Measurements from ENCODE around the gene AMH. TPM values are rescaled to one million over a fixed set of nuclear protein-coding genes. Genes with fewer than 3 reads are reported as not detected.

The AMH gene
- polyA plus RNA-seq, 2 of the 4 experiments (the other 2 are of a cell fraction): 3.0 to 12.0 TPM

- H3K4me1 ChIP-seq: peaks cover 11% of the 10 kb centered on the region
- POLR2A ChIA-PET: no interaction called here
- TF ChIP-seq HOXB13 (CRISPR knock-in tag; IDR thresholded peaks at IDR 0.05; ENCODE audit: low read depth) (no peak), RAD21 (conservative IDR thresholded peaks at IDR 0.05 in 1 of 2, IDR thresholded peaks at IDR 0.05 in 1 of 2) (no peak), E2F6 (IDR thresholded peaks at IDR 0.05; ENCODE audit: borderline replicate concordance, low read depth) (no peak), JUN (IDR thresholded peaks at IDR 0.05) (no peak)
- CTCF ChIA-PET: no interaction called here
- no peak overlapping the region for H3K27ac ChIP-seq
- DNase-seq (ENCODE audit: low read depth in 1 of 2, low spot score in 1 of 2): no peak
- H3K4me3 ChIP-seq: no peak overlapping the region
- ATAC-seq: no peak
- no peak for FAIRE-seq
- H3K9me3 ChIP-seq: no peaks in the 10 kb centered on the region
- 96% methylated on average over 65 of the region's 125 CpGs for WGBS (ENCODE audit: missing lambda C conversion rate)
- no peak overlapping the region for H3K4me2 ChIP-seq
Observed at GRCh38 chr19:2251106-2252054, 2.3 kb downstream of the AMH start.

- 96% methylated on average over 47 of the region's 74 CpGs for WGBS (ENCODE audit: missing lambda C conversion rate)
- no peak overlapping the region for H3K4me3 ChIP-seq
- FAIRE-seq (no peak), ATAC-seq (no peak), DNase-seq (ENCODE audit: low read depth in 1 of 2, low spot score in 1 of 2) (no peak)
- H3K4me1 ChIP-seq: peaks cover 3% of the 10 kb centered on the region
- H3K9me3 ChIP-seq: no peaks in the 10 kb centered on the region
- POLR2A ChIA-PET: no interaction called here
- H3K4me2 ChIP-seq: no peak overlapping the region
- CTCF ChIA-PET: no interaction called here
- TF ChIP-seq TP53 (CRISPR knock-in tag; IDR thresholded peaks at IDR 0.05) (no peak), HOXB5 (CRISPR knock-in tag; IDR thresholded peaks at IDR 0.05) (no peak), MAZ (IDR thresholded peaks at IDR 0.05; ENCODE audit: borderline replicate concordance, low read depth, low read length) (no peak), E2F6 (IDR thresholded peaks at IDR 0.05; ENCODE audit: borderline replicate concordance, low read depth) (no peak), EHMT2 (IDR thresholded peaks at IDR 0.05; ENCODE audit: low read depth) (no peak), EHF (CRISPR knock-in tag; IDR thresholded peaks at IDR 0.05) (no peak), ZFP36 (IDR thresholded peaks at IDR 0.05; ENCODE audit: borderline replicate concordance, partially characterized antibody) (no peak), BHLHE40 (IDR thresholded peaks at IDR 0.05; ENCODE audit: low read depth, low read length) (no peak), FOXS1 (CRISPR knock-in tag; IDR thresholded peaks at IDR 0.05) (no peak), REST (IDR thresholded peaks at IDR 0.05) (no peak), HES2 (IDR thresholded peaks at IDR 0.05) (no peak), USF2 (IDR thresholded peaks at IDR 0.05) (no peak), RCOR1 (IDR thresholded peaks at IDR 0.05; ENCODE audit: low read depth, low read length) (no peak), EP300 (IDR thresholded peaks at IDR 0.05) (no peak)
- H3K27ac ChIP-seq: no peak overlapping the region
Observed at GRCh38 chr19:2252055-2252796, 3.1 kb downstream of the AMH start.

Measured in A549 (cell line).